NCI-H2107 treated with DMSO at 0.1 percent for 48 hours (cell line): ENCODE measurements around the gene CARM1.
"Not testable (repeated sequence)": the region's sequence is repeated elsewhere in the genome, so short reads cannot be mapped to it uniquely, and the experiment has no call there.

Experiments
- DNase-seq: peaks from one replicate; lab custom pipeline; 2025; ENCODE audit not compliant: unreplicated experiment; lab: John Stamatoyannopoulos, UW

CARM1 gene

DNA sequence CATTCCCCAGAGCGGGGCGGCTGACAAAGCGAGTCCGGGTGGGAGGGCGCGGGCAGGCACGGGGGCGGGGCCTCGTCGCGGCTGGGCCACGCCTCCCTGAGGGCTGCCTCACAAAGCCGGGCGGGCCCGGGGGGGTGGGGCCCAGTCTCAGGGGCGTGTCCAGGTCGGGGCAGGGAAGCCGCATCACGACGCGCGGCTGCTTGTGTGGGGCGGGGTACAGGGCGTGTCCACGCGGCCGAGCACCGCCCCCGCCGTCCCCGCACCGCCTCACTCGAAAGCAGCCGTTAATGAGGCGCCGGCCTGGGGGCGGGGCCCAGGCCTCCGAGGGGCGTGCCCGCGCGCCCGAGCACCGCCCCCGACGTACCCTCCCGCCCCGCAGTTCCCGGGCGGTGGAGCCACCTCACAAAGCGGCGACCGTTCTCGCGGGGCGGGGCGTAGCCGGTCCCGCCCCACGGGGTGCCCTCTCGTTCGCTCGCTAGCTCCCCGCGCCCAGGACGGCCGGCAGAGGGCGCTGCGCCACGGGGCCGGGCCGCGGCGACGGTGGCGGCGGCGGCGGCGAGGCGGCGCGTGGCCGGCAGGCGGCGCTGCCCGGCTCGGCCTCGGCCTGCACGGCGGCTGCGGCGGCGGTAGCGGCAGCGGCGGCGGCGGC is at the start of gene CARM1:
Gene CARM1, plus strand, starts transcription at position 599 of the 649 bp plus-strand sequence. CDS start 150 bp downstream, outside the sequence.
- DNase-seq = peak; percentile 91

DNA sequence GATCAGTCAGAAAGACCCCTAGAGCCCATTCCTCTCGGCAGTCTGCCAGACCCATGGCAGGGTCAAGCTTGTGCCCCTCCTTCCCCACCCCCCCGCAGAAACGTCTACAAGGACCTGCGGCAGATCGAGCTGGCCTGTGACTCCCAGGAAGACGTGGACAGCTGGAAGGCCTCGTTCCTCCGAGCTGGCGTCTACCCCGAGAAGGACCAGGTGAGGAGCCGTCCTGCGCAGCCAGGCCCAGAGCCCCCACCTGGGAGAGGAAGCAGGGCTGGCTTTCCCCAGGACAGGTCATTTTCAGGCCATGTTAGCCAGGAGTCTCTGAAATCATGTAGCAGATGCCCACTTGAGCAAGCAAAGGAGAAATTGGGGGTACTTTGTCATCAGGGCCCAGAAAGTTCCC is 47.7 kb upstream of the CARM1 start:
- no peak for DNase-seq

DNA sequence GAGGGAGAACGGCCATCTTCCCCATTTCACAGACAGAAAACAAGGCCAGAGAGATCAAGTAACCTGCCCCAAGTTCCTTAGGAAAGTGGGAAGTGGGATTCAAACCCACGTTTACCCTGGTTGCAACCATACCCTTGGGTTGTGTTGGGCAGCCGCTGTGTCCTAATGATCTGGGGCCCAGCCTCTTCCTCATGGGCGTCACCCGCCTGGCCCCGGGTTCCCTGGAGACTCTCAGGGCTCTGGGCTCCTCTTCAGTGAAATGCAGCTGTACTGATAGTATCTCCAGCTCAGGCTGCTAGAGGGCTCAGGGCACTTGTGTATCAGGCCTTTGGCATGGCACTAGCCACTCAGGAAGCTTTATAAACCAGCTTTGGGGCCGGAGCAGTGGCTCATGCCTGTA is 45.1 kb upstream of the CARM1 start:
- DNase-seq = no peak

DNA sequence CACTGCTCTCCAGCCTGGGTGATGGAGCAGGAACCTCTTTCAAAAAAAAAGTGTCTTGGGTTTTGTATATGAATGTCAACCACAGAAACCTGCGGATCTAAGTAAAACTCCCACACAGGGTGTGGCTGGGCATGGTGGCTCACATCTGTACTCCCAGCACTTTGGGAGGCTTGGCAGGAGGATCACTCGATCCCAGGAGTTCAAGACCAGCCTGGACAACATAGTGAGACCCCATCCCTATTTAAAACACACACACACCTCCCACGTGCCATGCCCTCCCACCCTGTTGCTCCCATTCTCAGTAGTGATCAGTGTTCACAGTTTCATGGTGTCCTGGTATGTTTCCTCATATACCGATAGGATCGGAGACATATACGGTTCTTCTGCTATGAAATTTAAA is 44.5 kb upstream of the CARM1 start:
- DNase-seq = no peak

DNA sequence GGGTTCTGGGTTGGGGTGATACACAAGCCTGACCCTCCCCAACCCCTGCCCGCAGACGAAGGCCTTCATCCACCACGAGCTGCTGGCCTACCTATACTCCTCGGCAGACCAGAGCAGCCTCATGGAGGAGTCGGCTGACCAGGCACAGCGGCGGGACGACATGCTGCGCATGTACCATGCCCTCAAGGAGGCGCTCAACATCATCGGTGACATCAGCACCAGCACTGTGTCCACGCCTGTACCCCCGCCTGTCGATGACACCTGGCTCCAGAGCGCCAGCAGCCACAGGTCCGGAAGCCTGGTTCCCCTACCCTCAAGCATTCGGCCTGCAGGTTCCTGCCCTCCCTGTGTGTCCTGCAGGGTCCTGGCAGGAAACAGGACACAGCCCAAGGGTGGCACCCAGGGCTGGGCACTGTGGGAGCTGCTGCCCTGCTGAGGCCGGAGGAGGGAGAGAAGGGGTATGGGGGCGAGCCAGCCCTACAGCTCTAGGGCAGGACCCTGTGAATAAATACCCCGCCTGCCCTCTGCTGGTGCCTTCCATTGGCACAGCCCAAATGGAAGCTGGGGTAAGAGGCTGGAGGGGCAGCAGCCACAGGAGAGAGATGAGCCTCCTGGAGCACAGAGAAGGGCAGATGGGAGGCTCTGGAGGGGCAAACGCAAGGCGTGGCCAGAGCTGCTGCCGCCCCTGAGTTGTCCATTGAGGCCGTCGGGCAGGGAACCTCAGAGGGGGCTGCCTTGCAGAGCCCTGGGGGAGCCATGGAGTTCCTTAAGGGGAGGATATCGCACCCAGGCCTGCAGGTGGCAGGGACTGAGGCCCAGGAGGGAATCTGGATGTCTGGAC is 42.2 kb upstream of the CARM1 start:
- DNase-seq = no peak

DNA sequence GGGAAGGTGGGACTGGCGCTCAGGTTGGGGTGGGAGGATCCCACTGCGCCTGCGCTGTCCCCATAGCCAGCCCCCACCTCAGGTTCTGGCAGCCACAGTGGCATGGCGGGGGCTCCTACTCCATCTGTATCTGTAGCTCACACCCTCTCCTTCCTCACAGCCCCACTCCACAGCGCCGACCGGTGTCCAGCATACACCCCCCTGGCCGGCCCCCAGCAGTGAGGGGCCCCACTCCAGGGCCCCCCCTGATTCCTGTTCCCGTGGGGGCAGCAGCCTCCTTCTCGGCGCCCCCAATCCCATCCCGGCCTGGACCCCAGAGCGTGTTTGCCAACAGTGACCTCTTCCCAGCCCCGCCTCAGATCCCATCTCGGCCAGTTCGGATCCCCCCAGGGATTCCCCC is 41.4 kb upstream of the CARM1 start:
- no peak for DNase-seq

DNA sequence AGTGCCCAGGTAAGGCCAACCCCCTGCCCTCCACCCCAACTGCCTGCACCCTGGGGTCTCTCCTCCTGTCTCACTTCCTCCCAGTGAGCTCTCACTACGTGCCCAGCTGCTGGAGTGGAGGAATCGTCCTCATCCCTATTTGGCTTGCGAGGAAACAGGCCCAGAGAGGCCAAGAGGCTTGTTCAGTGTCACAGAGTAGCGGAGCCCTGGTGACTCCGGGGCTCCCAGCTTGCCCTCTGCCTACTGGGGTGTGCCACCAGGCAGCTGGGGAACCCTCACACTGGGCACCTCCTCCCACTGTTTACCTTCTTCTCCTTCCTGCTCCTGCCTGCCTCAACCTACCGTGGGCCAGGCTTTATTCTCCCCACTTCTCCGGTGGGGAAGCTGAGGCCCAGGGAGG is 41.0 kb upstream of the CARM1 start:
- no peak for DNase-seq

DNA sequence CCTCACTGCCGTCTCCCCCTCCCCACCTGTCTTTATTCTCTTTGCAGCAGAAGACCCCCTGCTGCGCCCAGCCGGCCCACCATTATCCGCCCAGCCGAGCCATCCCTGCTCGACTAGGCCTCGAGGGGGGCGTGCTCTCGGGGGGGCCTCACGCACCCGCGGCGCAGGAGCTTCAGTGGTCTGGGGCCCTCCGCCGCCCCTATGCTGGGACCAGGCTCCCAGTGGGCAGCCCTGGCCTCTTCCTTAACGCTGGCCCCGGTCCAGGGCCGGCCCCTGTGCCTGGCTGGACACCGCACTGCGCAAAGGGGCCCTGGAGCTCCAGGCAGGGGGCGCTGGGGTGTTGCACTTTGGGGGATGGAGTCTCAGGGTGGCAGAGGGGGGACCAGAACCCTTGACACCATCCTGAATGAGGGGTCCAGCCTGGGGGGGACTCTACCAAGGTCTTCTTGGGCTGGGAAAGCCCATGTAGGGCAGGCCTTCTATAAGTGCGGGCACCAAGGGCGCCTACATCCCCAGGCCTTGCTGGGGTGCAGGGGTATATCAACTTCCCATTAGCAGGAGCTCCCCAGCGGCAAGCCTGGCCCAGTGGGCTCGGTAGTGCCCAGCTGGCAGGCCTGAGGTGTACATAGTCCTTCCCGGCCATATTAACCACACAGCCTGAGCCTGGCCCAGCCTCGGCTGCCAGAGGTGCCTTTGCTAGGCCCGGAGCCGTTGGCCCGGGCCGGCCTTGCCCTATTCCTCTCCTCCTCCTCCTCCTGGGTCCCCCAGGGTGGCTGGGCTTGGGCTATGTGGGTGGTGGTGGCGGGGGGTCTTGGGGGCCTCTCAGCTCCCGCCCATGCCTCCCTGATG is 40.2 kb upstream of the CARM1 start:
- no peak for DNase-seq

DNA sequence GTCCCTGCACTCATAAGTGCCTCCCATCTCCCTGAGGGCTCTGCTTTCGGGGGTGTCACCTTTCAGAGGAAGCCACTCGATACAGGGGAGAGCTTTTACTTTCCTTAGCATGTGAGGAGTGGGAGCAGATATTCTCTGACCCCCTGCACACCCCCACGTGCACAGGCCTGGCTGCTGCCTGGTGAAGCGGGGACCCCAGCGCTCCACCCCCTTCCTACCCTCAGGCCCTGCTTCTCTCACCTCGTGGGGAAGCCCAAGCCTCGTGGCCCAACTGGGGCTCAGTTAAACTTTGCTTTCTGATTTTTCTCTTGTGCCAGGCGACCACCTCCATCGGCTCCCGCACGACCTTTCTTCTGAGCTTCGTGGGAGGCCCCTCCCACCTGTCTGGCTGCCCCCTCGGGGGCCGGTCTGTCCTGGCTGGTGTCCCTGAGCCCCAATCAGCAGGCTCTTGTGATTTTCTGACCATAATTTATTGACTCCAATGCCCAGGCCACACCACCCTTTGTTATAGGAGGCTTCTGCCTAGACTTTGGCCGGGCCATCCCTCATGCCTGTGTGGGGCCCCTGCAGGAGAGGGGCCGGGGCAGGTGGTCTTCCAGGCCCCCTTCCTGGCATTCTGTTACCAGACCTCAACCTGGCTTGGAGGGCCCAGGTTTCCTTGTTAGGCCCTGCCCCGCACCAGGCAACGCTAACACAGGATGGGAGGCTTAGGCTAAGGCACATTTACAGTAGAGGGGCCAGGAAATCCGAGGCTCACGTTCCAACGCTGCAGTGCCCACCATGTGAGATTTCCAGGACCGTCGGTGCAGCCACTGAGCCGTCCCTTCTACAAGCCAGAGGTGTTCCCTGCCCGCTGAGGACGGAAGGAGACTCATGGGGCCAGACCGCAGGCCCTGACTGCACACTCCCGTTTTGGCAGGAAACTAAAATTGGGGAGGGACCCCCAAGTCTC is 39.1 kb upstream of the CARM1 start:
- DNase-seq = no peak

DNA sequence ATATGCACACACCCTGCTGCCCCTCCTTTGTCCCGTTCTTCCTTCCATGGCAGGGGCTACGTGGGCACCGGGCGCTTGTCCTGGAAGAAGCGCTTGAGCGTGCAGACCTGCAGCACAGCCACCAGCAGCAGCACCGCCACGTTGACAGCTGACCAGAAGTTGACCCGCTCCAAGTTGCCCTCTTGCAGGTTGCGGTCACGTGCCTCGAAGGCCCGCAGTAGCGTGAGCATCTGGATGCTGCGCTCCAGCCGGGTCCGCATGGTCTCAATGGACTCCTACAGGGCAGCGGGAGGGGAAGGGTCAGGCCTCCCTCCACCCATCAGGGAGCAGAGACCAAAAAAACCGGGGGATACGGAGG is 38.4 kb upstream of the CARM1 start:
- no peak for DNase-seq

DNA sequence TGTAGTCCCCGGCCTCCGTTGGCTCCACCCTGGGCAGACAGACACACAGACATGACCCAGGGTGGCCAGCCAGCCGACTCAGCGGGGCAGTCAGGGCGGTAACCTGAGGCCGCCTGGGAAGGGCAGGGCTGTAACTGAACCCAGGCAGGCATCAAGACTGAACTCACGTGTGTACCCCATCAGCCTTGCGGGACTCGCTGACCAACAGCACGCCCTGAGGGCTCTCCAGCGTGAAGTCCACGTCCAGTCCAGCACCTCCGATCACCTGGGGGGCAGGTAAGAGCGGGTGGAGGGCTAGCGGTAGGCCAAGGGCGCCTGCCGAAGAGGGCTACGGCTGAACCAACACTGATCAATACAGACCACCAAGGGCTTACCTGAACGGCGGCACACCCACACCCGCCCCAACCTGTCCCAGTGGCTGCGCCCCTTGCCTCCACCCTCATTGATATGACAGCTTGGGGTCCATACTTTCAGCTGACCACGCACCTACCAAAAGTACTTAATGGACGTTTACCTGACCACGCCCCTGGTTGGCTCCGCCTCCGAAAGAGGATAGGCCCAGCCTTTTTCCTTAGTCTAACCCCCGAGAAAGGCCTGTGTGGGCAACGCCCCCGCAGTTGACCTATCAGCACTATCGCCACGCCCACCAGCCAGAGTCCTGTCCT is 36.1 kb upstream of the CARM1 start:
- DNase-seq = no peak

DNA sequence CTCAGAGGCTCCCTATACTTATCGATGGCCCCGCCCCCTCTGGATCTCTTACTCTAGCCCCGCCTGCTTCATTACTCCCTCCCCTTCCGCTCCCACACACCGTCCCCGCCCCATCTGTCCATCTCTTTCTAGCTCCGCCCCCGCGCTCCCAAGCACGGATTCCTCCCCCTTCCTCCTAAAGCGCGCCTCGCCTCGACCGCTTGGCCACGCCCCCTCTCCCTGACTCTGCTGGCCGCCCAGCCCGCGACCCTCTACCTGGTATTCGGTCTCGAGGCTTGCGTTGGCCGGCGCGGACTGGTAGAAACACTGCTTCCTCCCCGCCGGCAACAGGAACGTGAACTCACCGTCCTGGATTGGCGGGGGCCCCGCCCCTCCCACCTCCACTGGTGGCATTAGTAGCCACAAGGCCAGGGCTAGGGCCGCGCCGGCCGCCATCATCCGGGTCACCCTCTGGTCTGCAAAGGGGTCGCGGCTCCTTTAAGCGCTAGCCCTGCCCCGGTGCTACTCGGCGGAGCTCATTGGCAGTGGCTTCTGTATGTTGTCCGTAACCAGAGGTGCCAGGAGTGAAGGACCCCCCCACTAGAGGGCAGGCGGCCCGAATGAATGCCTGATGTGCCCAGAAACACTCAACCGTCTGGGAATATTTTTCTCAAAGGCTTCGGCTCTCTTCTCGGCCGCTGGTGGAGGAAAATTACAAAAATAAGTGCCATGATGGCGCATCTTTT is 35.4 kb upstream of the CARM1 start, which contains the start of gene TMED1:
Gene TMED1, minus strand, starts transcription at position 459 of the 725 bp plus-strand sequence. Its CDS starts 21 bp downstream, at position 438.
- DNase-seq = peak; percentile 98

DNA sequence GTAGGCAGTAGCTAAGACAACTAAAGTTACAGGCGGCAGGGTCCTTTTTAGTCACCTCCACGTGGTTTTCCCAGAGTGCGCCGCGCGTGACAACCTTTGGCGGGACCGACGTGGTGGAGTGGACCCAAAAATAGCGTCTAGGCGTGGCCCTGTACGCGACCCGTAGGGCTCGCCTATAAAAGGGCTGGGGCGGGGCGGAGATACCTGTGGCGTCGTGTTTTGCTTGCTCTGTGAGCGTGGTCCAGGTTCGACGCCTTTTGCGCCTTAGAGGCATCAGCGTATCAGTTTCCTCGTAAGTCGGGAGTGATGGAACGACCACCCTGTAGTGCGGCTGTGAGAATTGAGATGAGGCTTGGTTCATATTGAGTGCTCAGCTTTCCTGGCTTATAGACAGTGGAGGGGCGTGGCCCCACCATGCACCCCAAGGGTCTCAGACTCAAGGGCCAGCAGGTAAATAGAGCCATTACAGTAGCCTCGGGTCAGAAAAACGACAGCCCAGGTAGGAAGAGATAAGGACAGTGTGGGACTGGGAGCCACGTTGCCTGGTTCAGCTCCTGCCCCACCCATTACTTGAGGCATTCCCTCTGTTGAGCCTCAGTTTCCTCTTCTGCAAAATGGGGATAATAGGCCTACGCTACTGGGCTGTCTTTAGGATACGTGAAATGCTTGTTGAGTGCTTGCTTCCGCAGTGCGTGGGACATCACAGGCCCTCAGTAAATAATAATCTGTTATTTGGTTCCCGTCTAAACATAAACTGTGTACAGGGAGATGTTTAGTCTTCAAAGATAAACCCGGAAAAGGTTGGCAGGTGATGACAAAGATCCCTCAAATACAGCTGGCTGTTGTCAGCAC is 34.6 kb upstream of the CARM1 start:
- DNase-seq = no peak

DNA sequence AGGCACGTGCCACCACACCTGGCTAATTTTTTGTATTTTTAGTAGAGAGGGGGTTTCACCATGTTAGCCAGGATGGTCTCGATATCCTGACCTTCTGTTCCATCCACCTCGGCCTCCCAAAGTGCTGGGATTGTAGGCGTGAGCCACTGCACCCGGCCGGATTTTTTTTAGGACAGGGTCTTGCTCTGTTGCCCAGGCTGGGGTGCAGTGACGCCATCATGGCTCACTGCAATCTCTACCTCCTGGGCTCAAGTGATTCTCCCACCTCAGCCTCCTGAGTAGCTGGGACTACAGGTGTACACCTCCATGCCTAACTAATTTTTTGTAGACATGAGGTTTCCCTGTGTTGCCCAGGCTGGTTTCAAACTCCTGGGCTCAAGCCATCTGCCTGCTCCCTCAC is 33.7 kb upstream of the CARM1 start:
- DNase-seq = not testable (repeated sequence)

DNA sequence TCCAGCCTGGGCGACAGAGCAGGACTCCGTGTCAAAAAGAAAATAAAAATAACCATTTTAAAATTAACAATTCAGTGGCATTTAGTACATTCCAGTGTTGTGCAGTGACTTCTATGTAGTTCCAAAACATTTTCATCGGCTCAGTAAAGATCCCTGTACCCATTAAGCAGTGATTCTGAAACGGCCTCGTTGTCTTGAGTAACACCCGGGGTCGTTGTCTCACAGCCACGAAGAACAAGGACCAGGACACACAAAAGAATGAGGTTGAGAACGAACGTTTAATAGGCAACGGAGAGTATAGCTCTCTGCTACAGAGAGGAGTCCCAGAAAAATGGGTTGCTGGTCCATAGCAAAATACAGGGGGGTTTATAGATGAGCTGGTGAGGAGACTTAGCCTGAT is 33.0 kb upstream of the CARM1 start:
- no peak for DNase-seq

DNA sequence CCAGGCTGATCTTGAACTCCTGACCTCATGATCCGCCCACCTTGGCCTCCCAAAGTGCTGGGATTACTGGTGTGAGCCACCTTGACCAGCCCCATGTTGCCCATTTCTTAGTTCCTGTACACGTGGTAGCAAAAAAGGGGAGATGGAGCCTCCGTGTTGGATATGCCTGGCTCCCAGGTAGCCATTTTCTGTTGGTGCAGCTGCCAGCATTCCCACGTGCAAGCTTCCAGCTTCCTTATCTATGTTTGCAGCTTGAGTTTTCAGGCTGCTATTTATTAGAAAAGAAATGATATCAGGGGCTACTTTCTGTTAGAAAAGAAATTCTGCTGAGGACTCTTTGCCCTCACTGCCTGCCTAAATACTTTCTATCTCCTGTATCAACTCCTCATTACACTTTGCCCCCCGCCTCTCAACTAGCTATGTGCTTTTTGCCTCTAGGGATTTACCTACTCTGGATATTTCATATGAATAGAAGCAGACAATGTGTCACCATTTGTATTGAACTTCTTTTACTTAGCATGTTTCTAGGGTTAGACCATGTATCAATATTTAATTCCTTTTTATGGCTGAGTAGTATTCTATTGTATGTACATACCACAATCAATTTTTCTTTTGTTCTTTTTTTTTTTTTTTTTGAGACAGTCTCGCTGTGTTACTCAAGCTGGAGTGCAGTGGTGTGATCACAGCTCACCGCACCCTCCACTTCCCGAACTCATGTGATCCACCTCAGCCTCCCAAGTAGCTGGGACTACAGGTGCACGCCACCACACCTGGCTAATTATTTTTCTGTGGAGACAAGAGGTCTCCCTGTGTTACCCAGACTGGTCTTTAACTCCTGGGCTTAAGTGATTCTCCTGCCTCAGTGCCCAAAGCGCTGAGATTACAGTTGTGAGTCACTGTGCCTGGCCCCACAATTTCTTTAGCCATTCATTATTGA is 32.0 kb upstream of the CARM1 start:
- no peak for DNase-seq

DNA sequence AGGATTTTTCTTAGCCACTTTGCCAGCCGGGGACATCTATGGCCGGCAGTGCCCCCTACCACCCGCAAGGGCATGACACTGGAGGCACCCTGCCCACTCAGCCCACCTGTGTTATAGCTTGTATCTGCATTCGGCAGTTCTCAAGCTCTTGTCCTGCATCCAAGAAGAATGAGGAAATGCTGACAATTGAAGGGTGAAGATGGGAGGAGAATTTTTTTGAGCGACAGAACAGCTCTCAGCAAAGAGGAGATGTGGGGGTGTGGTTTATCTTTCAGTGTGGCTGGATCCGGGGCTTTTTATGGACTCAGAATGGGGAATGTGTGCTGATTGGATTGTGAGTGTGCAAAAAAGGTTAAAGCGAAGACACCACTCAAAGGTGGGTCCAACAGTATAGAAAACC is 28.6 kb upstream of the CARM1 start:
- DNase-seq = no peak
